Measurements from ENCODE around the gene RHOF. TPM values are rescaled to one million over a fixed set of nuclear protein-coding genes. Genes with fewer than 3 reads are reported as not detected.

RHOF gene
- total and polyA plus RNA-seq, 2 of the 13 experiments (the other 11 are each of a cell fraction or from before 2014, with no cell fraction given): 14.6 to 32.2 TPM

DNA sequence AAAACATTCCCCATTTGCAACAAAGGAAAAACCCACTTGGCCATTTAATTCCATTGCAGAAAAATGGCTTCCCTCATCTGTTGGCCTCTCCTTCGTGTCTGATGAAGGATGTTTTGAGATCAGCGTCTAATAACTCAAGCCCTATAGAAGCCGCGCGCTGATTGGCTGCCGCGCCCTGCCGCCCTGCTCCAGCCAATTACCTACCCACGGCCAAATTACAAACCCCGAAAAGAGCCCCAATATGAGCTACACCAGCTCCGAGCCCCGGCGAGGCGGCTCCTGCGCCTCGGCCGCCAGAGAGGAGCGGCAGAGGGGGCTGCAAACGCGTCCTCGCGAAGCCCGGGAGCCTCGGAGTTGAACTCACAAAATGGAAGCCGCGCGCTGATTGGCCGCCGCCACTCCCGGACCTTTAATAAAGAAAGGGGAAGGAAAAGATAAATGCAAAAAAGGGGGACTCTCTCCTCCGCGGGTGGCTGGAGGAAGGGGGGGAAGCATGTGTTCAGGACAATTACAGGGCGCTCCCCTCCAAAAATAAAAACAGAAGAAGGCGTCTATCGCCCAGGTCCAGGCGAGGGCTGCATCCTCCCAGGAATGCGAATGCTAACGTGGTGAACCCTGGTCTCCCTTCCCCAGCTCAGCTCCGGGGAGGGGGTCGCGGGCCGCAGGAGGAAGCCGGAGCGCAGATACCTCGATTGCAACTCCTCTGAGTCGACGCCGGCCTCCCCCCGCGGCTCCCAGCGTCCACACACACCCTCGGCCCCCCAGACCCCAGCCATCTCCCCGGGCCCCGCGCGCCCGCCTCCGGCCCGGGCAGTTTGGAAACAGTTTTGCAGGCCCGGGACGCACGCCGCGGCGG lies 9.6 kb upstream of the RHOF start (continued):
- TF ChIP-seq, protein P1, sequence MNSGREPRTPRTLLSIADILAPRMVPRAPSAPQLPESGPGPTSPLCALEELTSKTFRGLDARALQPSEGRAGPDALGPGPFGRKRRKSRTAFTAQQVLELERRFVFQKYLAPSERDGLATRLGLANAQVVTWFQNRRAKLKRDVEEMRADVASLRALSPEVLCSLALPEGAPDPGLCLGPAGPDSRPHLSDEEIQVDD (CRISPR knock-in tag; IDR thresholded peaks at IDR 0.05; ENCODE audit: borderline replicate concordance): no peak
- TF ChIP-seq CBX1 (IDR thresholded peaks at IDR 0.05; ENCODE audit: low read depth): no peak
- TF ChIP-seq ZNF383 (CRISPR knock-in tag; IDR thresholded peaks at IDR 0.05; ENCODE audit: borderline replicate concordance): no peak
- TF ChIP-seq PRPF4 (IDR thresholded peaks at IDR 0.05; ENCODE audit: low read depth, low read length, poor library complexity, severe bottlenecking): no peak
- TF ChIP-seq ZBTB20 (CRISPR knock-in tag; IDR thresholded peaks at IDR 0.05; ENCODE audit: borderline replicate concordance, low read depth): peak; percentile 48; the same call in 1 of the 2 replicates
- TF ChIP-seq, protein P2, sequence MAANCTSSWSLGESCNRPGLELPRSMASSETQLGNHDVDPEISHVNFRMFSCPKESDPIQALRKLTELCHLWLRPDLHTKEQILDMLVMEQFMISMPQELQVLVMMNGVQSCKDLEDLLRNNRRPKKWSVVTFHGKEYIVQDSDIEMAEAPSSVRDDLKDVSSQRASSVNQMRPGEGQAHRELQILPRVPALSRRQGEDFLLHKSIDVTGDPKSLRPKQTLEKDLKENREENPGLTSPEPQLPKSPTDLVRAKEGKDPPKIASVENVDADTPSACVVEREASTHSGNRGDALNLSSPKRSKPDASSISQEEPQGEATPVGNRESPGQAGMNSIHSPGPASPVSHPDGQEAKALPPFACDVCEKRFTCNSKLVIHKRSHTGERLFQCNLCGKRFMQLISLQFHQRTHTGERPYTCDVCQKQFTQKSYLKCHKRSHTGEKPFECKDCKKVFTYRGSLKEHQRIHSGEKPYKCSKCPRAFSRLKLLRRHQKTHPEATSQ (CRISPR knock-in tag; IDR thresholded peaks at IDR 0.05; ENCODE audit: borderline replicate concordance): 0 out of 2 replicates have a peak, but pooled peaks have one; percentile 20
- 0 out of 2 replicates have a peak, but pooled peaks have one; percentile 12 for TF ChIP-seq ZNF652 (CRISPR knock-in tag; IDR thresholded peaks at IDR 0.05; ENCODE audit: borderline replicate concordance, low read depth)
- TF ChIP-seq, protein P3, sequence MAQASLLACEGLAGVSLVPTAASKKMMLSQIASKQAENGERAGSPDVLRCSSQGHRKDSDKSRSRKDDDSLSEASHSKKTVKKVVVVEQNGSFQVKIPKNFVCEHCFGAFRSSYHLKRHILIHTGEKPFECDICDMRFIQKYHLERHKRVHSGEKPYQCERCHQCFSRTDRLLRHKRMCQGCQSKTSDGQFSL (CRISPR knock-in tag; IDR thresholded peaks at IDR 0.05): no peak
- no peak for TF ChIP-seq NKX3-1 (CRISPR knock-in tag; IDR thresholded peaks at IDR 0.05)
- no peak for TF ChIP-seq BHLHE40 (IDR thresholded peaks at IDR 0.05; ENCODE audit: low read length)
- TF ChIP-seq SP140L (CRISPR knock-in tag; IDR thresholded peaks at IDR 0.05; ENCODE audit: borderline replicate concordance): no peak
- TF ChIP-seq, protein P4, sequence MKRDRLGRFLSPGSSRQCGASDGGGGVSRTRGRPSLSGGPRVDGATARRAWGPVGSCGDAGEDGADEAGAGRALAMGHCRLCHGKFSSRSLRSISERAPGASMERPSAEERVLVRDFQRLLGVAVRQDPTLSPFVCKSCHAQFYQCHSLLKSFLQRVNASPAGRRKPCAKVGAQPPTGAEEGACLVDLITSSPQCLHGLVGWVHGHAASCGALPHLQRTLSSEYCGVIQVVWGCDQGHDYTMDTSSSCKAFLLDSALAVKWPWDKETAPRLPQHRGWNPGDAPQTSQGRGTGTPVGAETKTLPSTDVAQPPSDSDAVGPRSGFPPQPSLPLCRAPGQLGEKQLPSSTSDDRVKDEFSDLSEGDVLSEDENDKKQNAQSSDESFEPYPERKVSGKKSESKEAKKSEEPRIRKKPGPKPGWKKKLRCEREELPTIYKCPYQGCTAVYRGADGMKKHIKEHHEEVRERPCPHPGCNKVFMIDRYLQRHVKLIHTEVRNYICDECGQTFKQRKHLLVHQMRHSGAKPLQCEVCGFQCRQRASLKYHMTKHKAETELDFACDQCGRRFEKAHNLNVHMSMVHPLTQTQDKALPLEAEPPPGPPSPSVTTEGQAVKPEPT (CRISPR knock-in tag; IDR thresholded peaks at IDR 0.05; ENCODE audit: low read depth): no peak
- peak; percentile 22; the same call in 1 of the 2 replicates for TF ChIP-seq ETV5 (CRISPR knock-in tag; IDR thresholded peaks at IDR 0.05; ENCODE audit: borderline replicate concordance)
- TF ChIP-seq ZBTB1 (CRISPR knock-in tag; IDR thresholded peaks at IDR 0.05; ENCODE audit: borderline replicate concordance): no peak
- TF ChIP-seq ZNF7 (CRISPR knock-in tag; IDR thresholded peaks at IDR 0.05): no peak
- no peak; the same call in 1 of the 2 replicates for TF ChIP-seq ZNF441 (CRISPR knock-in tag; IDR thresholded peaks at IDR 0.05; ENCODE audit: borderline replicate concordance)
- no peak for TF ChIP-seq KLF12 (CRISPR knock-in tag; IDR thresholded peaks at IDR 0.05; ENCODE audit: borderline replicate concordance)
- TF ChIP-seq HNRNPK (IDR thresholded peaks at IDR 0.05; ENCODE audit: low read depth, low read length, poor library complexity, severe bottlenecking): peak; percentile 57
- TF ChIP-seq, protein P5, sequence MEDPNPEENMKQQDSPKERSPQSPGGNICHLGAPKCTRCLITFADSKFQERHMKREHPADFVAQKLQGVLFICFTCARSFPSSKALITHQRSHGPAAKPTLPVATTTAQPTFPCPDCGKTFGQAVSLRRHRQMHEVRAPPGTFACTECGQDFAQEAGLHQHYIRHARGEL (CRISPR knock-in tag; IDR thresholded peaks at IDR 0.05): no peak
- no peak; the same call in 1 of the 2 replicates for TF ChIP-seq ZNF777 (CRISPR knock-in tag; IDR thresholded peaks at IDR 0.05)
- no peak for TF ChIP-seq SMC3 (IDR thresholded peaks at IDR 0.05; ENCODE audit: low read length)
- no peak for TF ChIP-seq CAMTA2 (CRISPR knock-in tag; IDR thresholded peaks at IDR 0.05; ENCODE audit: borderline replicate concordance)
- no peak for TF ChIP-seq ZNF713 (CRISPR knock-in tag; IDR thresholded peaks at IDR 0.05)

All from HepG2 (cell line).